MCF 10A (cell line): ENCODE data around the gene DNMBP. TPM values are rescaled to one million over a fixed set of nuclear protein-coding genes. Genes with fewer than 3 reads are reported as not detected.

ENCODE experiments used
- BruUV-seq: library from RNA; stranded (reverse); fragments of 400-500 nt; replicated peaks from 2 replicates; lab custom pipeline; 2021; lab: Mats Ljungman, UMichigan
- CTCF ChIA-PET: fragments of 300-600 bp; sonication (Branson Sonifier 250); formaldehyde crosslinking; extraction: SDS; loops from one replicate; lab custom pipeline; 2021; ENCODE audit warnings: antibody characterized with exemption, inconsistent platforms; lab: Yijun Ruan, JAX
- POLR2A ChIA-PET: fragments of 300-600, 350-650 bp; sonication (Branson Sonifier 250); formaldehyde crosslinking; extraction: SDS; loops from one replicate; lab custom pipeline; 2020; ENCODE audit warnings: antibody characterized with exemption, inconsistent platforms; lab: Yijun Ruan, JAX
- DNase-seq: peaks from one replicate; pipeline ENCODE4 v3.0.0-alpha.2; 2018; ENCODE audit not compliant: unreplicated experiment
- H3K27ac Mint-ChIP-seq: one replicate; pipeline ENCODE4 v1.8.0; 2022; ENCODE audit warnings: mild to moderate bottlenecking, low read depth, mixed read lengths; ENCODE audit not compliant: unreplicated experiment
- H3K27me3 Mint-ChIP-seq: one replicate; pipeline ENCODE4 v1.8.0; 2022; ENCODE audit warnings: mixed read lengths; ENCODE audit not compliant: insufficient read depth, unreplicated experiment
- H3K36me3 Mint-ChIP-seq: one replicate; pipeline ENCODE4 v1.8.0; 2022; ENCODE audit warnings: mild to moderate bottlenecking, moderate library complexity, mixed read lengths; ENCODE audit not compliant: insufficient read depth, unreplicated experiment
- H3K4me1 Mint-ChIP-seq: one replicate; pipeline ENCODE4 v1.8.0; 2022; ENCODE audit warnings: mixed read lengths; ENCODE audit not compliant: insufficient read depth, unreplicated experiment
- H3K4me3 Mint-ChIP-seq: one replicate; pipeline ENCODE4 v1.8.0; 2022; ENCODE audit warnings: mild to moderate bottlenecking, moderate library complexity, mixed read lengths; ENCODE audit not compliant: unreplicated experiment
- H3K9me3 Mint-ChIP-seq: one replicate; pipeline ENCODE4 v1.8.0; 2022; ENCODE audit warnings: mixed read lengths; ENCODE audit not compliant: unreplicated experiment
- intact Hi-C: fragments of 100-400 bp; cut with micrococcal nuclease; formaldehyde crosslinking; loops from 2 replicates; pipeline ENCODE4 v1.14.1; 2022
- total RNA-seq: library from RNA; stranded (reverse); gene quantifications from 2 replicates; pipeline ENCODE4 v1.2.3, GENCODE V29; 2022
- TF ChIP-seq, protein P1 (sequence below): fragments of 200-600 bp; IDR thresholded peaks from one replicate; pipeline ENCODE4 v1.8.0; 2022; ENCODE audit warnings: antibody characterized with exemption, mild to moderate bottlenecking; ENCODE audit not compliant: unreplicated experiment

The DNMBP gene
- total RNA-seq, 1 experiment from 2014 or later, result 11.3 TPM

- H3K4me1 Mint-ChIP-seq, result peaks cover 19% of the 10 kb centered on the region
- ChIA-PET POLR2A (interaction anchor here (0.5 to 10.9 kb wide), 18 partner anchors 37 to 313 kb away, joined by 3 to 179 read pairs (median 4); partner anchors contain the start of genes DNMBP and ERLIN1), CTCF (interaction anchor here (0.6 to 8.3 kb wide), 66 partner anchors 8 to 313 kb away, joined by 3 to 175 read pairs (median 5); partner anchors contain the start of genes CPN1 and DNMBP)
- DNase-seq, result peak; percentile 82
- intact Hi-C loops, result loop anchor here (1.0 to 10.0 kb wide), 5 partner anchors 35 to 200 kb away; partner anchors contain the start of gene ERLIN1
- no peak overlapping the region for H3K4me3 Mint-ChIP-seq
- H3K27ac Mint-ChIP-seq, result no peak overlapping the region
- no peaks in the 10 kb centered on the region for H3K9me3 Mint-ChIP-seq
- BruUV-seq, result no TSS peak
- no peaks in the 10 kb centered on the region for H3K27me3 Mint-ChIP-seq
- H3K36me3 Mint-ChIP-seq, result no peaks in the 10 kb centered on the region
- TF ChIP-seq, protein P1, sequence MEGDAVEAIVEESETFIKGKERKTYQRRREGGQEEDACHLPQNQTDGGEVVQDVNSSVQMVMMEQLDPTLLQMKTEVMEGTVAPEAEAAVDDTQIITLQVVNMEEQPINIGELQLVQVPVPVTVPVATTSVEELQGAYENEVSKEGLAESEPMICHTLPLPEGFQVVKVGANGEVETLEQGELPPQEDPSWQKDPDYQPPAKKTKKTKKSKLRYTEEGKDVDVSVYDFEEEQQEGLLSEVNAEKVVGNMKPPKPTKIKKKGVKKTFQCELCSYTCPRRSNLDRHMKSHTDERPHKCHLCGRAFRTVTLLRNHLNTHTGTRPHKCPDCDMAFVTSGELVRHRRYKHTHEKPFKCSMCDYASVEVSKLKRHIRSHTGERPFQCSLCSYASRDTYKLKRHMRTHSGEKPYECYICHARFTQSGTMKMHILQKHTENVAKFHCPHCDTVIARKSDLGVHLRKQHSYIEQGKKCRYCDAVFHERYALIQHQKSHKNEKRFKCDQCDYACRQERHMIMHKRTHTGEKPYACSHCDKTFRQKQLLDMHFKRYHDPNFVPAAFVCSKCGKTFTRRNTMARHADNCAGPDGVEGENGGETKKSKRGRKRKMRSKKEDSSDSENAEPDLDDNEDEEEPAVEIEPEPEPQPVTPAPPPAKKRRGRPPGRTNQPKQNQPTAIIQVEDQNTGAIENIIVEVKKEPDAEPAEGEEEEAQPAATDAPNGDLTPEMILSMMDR, result peak; percentile 90
Measured at GRCh38 chr10:100046021-100046486, 36.3 kb upstream of the DNMBP start.

DNA sequence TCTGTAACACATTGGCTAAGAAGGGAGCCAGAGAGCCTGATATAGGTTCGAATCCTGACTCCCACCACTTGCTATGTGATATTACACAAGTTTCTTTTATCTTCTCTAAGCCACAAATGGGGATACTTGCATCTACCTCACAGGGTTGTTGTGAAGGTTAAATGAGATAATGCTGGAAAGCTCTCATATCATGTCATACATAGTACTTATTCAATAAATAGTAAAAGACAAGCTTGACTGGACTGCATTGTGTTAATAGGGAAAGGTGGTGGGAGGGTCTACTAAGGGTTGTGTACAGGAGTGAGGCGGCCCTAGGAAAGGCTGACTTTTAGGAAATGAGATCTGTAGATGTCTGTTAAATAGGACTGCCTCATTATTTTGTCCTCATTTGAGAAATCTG lies 35.8 kb upstream of the DNMBP start:
- Mint-ChIP-seq H3K9me3 (no peaks in the 10 kb centered on the region), H3K27me3 (no peaks in the 10 kb centered on the region), H3K27ac (no peak overlapping the region), H3K4me3 (no peak overlapping the region), H3K36me3 (no peaks in the 10 kb centered on the region), H3K4me1 (peaks cover 19% of the 10 kb centered on the region)
- no TSS peak for BruUV-seq
- no peak for DNase-seq
- TF ChIP-seq, protein P1, result no peak
- intact Hi-C loops, result loop anchor here (10.0 kb wide), 1 partner anchor 139 kb away; the partner anchor contains the start of gene ERLIN1
- ChIA-PET CTCF (interaction anchor here (0.6 to 8.3 kb wide), 71 partner anchors 9 to 1078 kb away, joined by 3 to 175 read pairs (median 5); partner anchors contain the start of genes CPN1 and DNMBP), POLR2A (interaction anchor here (0.5 to 10.9 kb wide), 18 partner anchors 36 to 313 kb away, joined by 3 to 179 read pairs (median 4); partner anchors contain the start of genes DNMBP and ERLIN1)

GRCh38 chr10:100043796-100044195 lies 34.0 kb upstream of the DNMBP start:
- ChIA-PET POLR2A (interaction anchor here (0.5 to 10.9 kb wide), 10 partner anchors 34 to 148 kb away, joined by 3 to 179 read pairs (median 4); partner anchors contain the start of gene DNMBP), CTCF (interaction anchor here (0.5 to 8.3 kb wide), 10 partner anchors 22 to 1351 kb away, joined by 3 to 175 read pairs (median 28); partner anchors contain the start of gene DNMBP)
- BruUV-seq, result no TSS peak
- DNase-seq, result peak; percentile 60
- intact Hi-C loops, result loop anchor here (10.0 kb wide), 1 partner anchor 141 kb away; the partner anchor contains the start of gene ERLIN1
- TF ChIP-seq, protein P1, result no peak
- no peaks in the 10 kb centered on the region for H3K9me3 Mint-ChIP-seq
- peak overlapping the region; percentile 94 for H3K27ac Mint-ChIP-seq
- H3K4me1 Mint-ChIP-seq, result peaks cover 23% of the 10 kb centered on the region
- H3K4me3 Mint-ChIP-seq, result no peak overlapping the region
- H3K27me3 Mint-ChIP-seq, result no peaks in the 10 kb centered on the region
- no peaks in the 10 kb centered on the region for H3K36me3 Mint-ChIP-seq

DNA sequence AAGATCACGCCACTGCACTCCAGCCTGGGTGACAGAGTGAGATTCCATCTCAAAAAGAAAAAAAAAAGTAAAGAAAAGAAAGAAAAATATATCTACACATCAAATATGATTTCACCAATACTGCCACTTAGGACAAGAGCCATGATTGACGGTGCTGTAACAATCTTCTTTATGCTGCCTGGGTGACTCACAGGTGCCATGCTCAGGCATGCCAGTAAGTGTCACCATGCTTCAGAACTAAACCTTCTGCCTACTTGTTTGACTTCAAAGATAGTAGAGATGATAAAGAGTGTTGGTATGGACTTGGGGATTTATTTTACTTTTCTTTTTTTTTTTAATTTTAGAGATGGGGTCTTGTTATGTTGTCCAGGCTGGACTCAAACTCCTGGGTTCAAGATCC lies 33.6 kb upstream of the DNMBP start:
- H3K4me3 Mint-ChIP-seq, result no peak overlapping the region
- TF ChIP-seq, protein P1, result no peak
- no peaks in the 10 kb centered on the region for H3K27me3 Mint-ChIP-seq
- peak overlapping the region; percentile 94 for H3K27ac Mint-ChIP-seq
- peak; percentile 79 for DNase-seq
- ChIA-PET CTCF (interaction anchor here (0.5 to 8.3 kb wide), 8 partner anchors 35 to 1351 kb away, joined by 3 to 175 read pairs (median 22); partner anchors contain the start of gene DNMBP), POLR2A (interaction anchor here (0.5 to 10.9 kb wide), 10 partner anchors 34 to 889 kb away, joined by 3 to 179 read pairs (median 4); partner anchors contain the start of gene DNMBP)
- BruUV-seq, result no TSS peak
- H3K36me3 Mint-ChIP-seq, result no peaks in the 10 kb centered on the region
- intact Hi-C loops, result loop anchor here (10.0 kb wide), 1 partner anchor 141 kb away; the partner anchor contains the start of gene ERLIN1
- peaks cover 28% of the 10 kb centered on the region for H3K4me1 Mint-ChIP-seq
- H3K9me3 Mint-ChIP-seq, result no peaks in the 10 kb centered on the region
